22Rv1 (cell line): ENCODE results near the gene RPP14.

ENCODE experiments used
- CTCF ChIP-seq: fragments of 450-650 bp; IDR thresholded peaks from 2 replicates; pipeline ENCODE4 v1.5.1; 2017; ENCODE audit warnings: mild to moderate bottlenecking
- ZFX ChIP-seq: fragments of 450-650 bp; IDR thresholded peaks from 2 replicates; pipeline ENCODE4 v1.6.1; 2017; ENCODE audit warnings: antibody characterized with exemption, borderline replicate concordance

- TF ChIP-seq CTCF: no peak
- TF ChIP-seq ZFX: no peak
Measured at GRCh38 chr3:58357402-58357801, 51.4 kb downstream of the RPP14 start.
